Activated CD8-positive, alpha-beta memory T cell treated with anti-CD3 and anti-CD28 coated beads, Interleukin-2, amount 50 U/mL, for 1 hour (primary cell): ENCODE data around the gene ZNF341.
"Not testable (repeated sequence)": the region's sequence is repeated elsewhere in the genome, so short reads cannot be mapped to it uniquely, and the experiment has no call there.

ENCODE experiments used
- DNase-seq: peaks from one replicate; pipeline ENCODE4 v3.0.0-alpha.2; 2020; ENCODE audit errors: extremely low read depth

ZNF341 gene

GRCh38 chr20:33770005-33770404, 38.2 kb downstream of the ZNF341 start:
- no peak for DNase-seq

DNA sequence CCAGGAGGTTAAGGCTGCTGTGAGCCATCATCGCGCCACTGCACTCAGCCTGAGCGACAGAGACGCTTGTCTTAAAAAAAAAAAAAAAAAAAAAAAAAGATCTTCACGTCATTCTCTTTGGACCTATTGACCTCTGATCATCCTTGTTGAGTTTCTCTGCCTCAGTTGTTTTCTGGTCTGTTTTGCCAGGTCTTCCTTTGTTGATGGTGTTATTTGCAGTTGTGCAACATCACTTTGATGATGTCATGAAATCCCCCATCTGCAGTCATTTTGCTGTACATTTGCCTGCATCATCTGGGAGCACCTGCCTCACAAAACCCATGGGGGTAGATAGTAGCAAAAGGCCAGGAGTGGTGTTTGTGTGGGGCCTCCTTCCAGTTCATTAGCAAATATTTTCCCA, 40.1 kb downstream of the ZNF341 start:
- DNase-seq = no peak

DNA sequence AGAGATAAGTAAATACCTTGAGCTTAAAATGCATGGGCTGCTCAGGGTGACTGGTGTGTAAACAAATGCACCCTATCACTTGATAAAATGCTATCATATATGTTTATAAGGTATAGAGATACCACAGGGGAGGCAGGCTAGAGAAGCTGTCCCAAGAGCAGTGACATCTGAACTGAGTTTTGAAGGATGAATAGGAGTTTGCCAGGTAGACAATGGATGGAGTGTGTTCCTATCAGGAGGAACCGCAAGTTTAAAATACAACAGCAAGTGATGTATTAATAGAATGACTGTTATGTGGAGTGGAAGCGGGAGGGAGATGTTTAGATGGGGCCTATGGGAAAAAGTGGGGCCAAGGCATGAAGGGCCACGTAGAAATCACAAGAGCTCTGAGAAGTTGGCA, 40.6 kb downstream of the ZNF341 start:
- DNase-seq = no peak

DNA sequence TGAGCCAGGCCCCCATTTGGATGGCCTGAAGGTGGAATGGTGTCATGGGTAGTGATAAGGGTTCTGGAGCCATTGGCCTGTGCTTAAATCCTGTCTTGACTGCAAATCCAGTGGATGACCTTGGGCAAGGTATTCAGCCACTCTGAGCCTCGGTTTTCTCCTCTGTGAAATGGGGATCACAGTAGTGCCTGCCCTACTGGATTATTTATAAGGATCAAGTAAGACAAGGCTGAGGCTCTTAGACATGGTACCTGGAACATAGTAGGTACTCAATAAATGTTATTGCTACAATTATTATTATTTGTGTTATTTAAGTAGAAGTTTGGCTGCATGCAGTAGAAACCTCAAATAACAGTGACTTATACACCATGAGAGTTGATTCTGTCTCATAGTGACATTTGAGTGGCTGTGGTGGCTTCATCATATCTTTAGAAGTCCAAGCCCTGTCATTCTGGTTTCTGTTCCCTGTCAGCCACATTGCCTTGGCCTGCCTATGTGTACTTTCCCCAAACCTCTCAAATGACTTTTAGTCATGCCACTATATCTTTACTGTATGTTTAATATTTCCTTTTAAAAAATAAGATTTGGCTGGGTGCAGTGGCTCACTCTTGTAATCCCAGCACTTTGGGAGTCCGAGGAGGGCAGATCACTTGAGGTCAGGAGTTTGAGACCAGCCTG, 41.8 kb downstream of the ZNF341 start:
- DNase-seq = no peak

- no peak for DNase-seq
Measured at GRCh38 chr20:33777816-33778215, 46.0 kb downstream of the ZNF341 start.

GRCh38 chr20:33781133-33781532, 49.3 kb downstream of the ZNF341 start:
- no peak for DNase-seq

- no peak for DNase-seq
Measured at GRCh38 chr20:33781945-33782344, 50.1 kb downstream of the ZNF341 start.

DNA sequence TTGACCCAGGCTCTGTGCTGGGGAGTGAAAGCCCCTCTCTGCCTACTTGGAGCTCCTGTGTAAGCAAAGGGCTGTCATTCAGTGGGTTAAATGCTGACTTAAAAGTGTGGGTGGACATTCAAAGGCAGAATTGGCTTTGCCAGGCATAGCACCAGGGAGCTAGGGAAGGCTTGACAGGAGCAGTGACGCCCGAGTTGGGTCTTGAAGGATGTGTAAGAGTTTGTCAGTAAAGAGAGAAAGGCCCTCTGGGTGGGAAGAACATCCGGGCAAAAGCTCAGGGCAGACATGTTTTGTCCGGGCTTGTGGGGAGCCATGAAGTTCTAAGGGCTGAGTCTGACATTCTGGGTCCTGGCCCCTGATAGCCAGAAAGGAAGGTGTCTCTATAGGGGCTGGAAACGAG, 51.5 kb downstream of the ZNF341 start:
- DNase-seq = no peak

GRCh38 chr20:33783818-33784217, 52.0 kb downstream of the ZNF341 start:
- no peak for DNase-seq

DNA sequence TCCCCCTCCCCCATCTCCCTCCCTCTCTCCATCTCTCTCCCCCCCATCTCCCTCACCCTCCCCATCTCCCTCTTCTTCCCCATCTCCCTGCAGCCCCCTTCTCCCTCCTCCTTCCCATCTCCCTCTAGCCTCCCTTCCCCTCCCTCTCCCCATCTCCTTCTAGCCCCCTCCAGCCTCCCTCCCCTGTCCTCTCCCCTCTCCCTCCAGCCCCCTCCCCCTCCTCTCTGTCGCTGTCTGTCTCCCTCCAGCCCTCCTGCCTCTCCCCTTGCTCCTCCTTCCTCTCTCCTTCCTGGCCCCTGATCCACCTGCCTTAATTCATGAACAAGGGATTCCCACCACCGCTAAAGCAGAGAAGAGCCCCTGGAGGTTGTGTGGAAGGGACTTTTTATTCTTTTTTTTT, 52.4 kb downstream of the ZNF341 start:
- no peak for DNase-seq

- DNase-seq = no peak
Measured at GRCh38 chr20:33785503-33785902, 53.7 kb downstream of the ZNF341 start.

GRCh38 chr20:33787253-33787891, 55.6 kb downstream of the ZNF341 start:
- no peak for DNase-seq

GRCh38 chr20:33788351-33789049, 56.7 kb downstream of the ZNF341 start:
- DNase-seq = no peak

DNA sequence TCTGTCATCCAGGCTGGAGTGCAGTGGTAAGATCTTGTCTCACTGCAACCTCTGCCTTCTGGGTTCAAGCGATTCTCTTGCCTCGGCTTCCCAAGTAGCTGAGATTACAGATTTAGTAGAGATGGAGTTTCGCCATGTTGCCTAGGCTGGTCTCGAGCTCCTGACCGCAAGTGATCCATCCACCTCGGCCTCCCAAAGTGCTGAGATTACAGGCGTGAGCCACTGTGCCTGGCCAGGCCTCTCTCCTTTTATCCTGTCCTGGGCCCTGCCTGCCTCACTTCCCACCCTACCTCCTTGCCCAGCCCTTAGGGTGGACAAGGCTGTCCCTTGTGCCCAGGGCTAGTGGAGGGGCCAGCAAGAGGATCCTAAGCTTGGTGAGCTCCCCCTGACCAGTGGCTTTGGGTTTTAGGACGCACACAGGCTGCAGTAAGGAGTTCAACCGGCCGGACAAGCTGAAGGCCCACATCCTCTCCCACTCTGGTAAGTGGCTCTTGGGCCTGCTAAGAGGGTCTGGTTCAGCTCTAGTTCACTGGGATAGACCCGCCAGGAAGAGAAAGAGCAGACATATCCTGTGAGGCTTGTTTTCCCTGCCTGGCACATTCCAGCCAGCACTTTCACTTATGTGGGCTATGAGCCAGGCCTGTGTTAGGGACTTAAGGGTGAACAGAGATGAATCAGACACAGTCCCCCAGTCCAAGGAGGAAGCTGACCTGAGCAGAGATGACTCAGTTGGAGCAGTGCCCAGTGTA, 57.5 kb downstream of the ZNF341 start:
- no peak for DNase-seq

DNA sequence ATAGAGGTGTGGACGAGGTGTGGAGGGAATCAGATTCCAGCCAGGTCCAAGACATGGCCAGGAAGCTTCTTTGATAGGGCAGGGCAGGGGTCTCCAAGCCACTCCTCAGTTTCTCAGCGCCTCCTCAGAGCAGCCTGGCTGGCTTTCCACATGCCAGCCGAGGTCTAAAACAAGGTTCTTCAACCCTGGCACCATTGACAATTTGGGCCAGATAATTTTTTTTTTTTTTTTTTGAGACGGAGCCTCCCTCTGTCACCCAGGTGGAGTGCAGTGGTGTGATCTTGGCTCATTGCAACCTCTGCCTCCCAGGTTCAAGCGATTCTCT, 58.0 kb downstream of the ZNF341 start:
- no peak for DNase-seq

GRCh38 chr20:33790566-33790965, 58.8 kb downstream of the ZNF341 start:
- no peak for DNase-seq

DNA sequence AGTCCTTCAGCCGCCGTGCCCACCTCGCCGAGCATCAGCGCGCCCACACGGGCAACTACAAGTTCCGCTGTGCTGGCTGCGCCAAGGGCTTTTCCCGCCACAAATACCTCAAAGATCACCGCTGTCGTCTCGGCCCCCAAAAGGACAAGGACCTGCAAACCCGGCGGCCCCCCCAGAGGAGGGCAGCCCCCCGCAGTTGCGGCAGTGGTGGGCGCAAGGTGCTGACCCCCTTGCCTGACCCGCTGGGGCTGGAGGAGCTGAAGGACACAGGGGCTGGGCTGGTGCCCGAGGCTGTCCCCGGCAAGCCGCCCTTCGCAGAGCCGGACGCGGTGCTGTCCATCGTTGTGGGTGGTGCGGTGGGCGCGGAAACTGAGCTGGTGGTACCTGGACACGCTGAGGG, 59.2 kb downstream of the ZNF341 start:
- no peak for DNase-seq

GRCh38 chr20:33791540-33791939, 59.7 kb downstream of the ZNF341 start:
- no peak for DNase-seq

- DNase-seq = no peak
Measured at GRCh38 chr20:33791959-33792597, 60.3 kb downstream of the ZNF341 start.

- not testable (repeated sequence) for DNase-seq
Measured at GRCh38 chr20:33792598-33792989, 60.8 kb downstream of the ZNF341 start.

- DNase-seq = no peak
Measured at GRCh38 chr20:33793011-33793931, 61.5 kb downstream of the ZNF341 start.
